IMR-90 (cell line): Measurements from ENCODE around the gene POMT1. TPM values are rescaled to one million over a fixed set of nuclear protein-coding genes. Genes with fewer than 3 reads are reported as not detected.

Source experiments
- ATAC-seq: fragments of 200-7000 bp; cut with Tn5 transposase; 2 replicates; pipeline ENCODE4 v1.9.1; 2020; ENCODE audit warnings: low read depth, mild to moderate bottlenecking, moderate library complexity
- BruUV-seq: library from RNA; stranded (reverse); fragments of 400-500 nt; replicated peaks from 2 replicates; lab custom pipeline; 2021; lab: Mats Ljungman, UMichigan
- CTCF ChIA-PET: fragments of 300-600 bp; formaldehyde crosslinking; extraction: SDS; loops from one replicate; lab custom pipeline; 2021; ENCODE audit warnings: antibody characterized with exemption; lab: Yijun Ruan, JAX
- POLR2A ChIA-PET: fragments of 300-600 bp; sonication (Branson Sonifier 250); formaldehyde crosslinking; loops from one replicate; lab custom pipeline; 2022; ENCODE audit warnings: antibody characterized with exemption; ENCODE audit not compliant: unreplicated experiment; lab: Charles Lee
- DNase-seq: peaks from one replicate; pipeline ENCODE4 v3.0.0; 2013
- H2AFZ ChIP-seq: replicated peaks from 2 replicates; pipeline ENCODE3; 2013; ENCODE audit warnings: low read length, mild to moderate bottlenecking; ENCODE audit not compliant: poor library complexity
- H2AK5ac ChIP-seq: 2 replicates; pipeline ENCODE4 v1.6.1; 2013; ENCODE audit warnings: low read depth, low read length, inconsistent platforms
- H2AK9ac ChIP-seq: replicated peaks from 2 replicates; pipeline ENCODE3; 2013; ENCODE audit warnings: mild to moderate bottlenecking, low read depth, low read length, moderate library complexity; ENCODE audit not compliant: poor library complexity
- H2BK120ac ChIP-seq: 2 replicates; pipeline ENCODE4 v1.6.1; 2013; ENCODE audit warnings: low read depth, low read length, inconsistent platforms
- H2BK15ac ChIP-seq: 3 replicates; pipeline ENCODE4 v1.6.1; 2013; ENCODE audit warnings: low read depth, low read length, inconsistent platforms
- H2BK20ac ChIP-seq: 2 replicates; pipeline ENCODE4 v1.6.1; 2013; ENCODE audit warnings: low read depth, mild to moderate bottlenecking, inconsistent platforms, low read length, moderate library complexity
- H2BK5ac ChIP-seq: 2 replicates; pipeline ENCODE4 v1.6.1; 2013; ENCODE audit warnings: mild to moderate bottlenecking, low read depth, low read length, inconsistent platforms; ENCODE audit not compliant: poor library complexity, severe bottlenecking
- H3K14ac ChIP-seq: replicated peaks from 2 replicates; pipeline ENCODE4 v1.6.1; 2013; ENCODE audit warnings: low read depth, low read length, inconsistent platforms
- H3K18ac ChIP-seq: 2 replicates; pipeline ENCODE4 v1.6.1; 2013; ENCODE audit warnings: low read depth, low read length, control low read depth
- H3K23ac ChIP-seq: 2 replicates; pipeline ENCODE4 v1.6.1; 2013; ENCODE audit warnings: low read depth, low read length, inconsistent platforms
- H3K27ac ChIP-seq: 2 replicates; pipeline ENCODE4 v1.5.1; 2013; ENCODE audit warnings: mild to moderate bottlenecking, control low read depth, low read length; ENCODE audit not compliant: insufficient read depth
- H3K27me3 ChIP-seq: 2 replicates; pipeline ENCODE4 v1.6.1; 2013; ENCODE audit warnings: low read length; ENCODE audit not compliant: control insufficient read depth, insufficient read depth
- H3K36me3 ChIP-seq: 2 replicates; pipeline ENCODE4 v1.6.1; 2013; ENCODE audit warnings: low read length, mixed read lengths; ENCODE audit not compliant: control insufficient read depth, insufficient read depth
- H3K4ac ChIP-seq: 2 replicates; pipeline ENCODE4 v1.6.1; 2013; ENCODE audit warnings: low read depth, low read length, inconsistent platforms
- H3K4me1 ChIP-seq: 2 replicates; pipeline ENCODE4 v1.6.1; 2013; ENCODE audit warnings: low read length, mixed read lengths; ENCODE audit not compliant: control insufficient read depth, insufficient read depth
- H3K4me2 ChIP-seq: 2 replicates; pipeline ENCODE4 v1.6.1; 2013; ENCODE audit warnings: low read depth, mild to moderate bottlenecking, control low read depth, low read length, moderate library complexity
- H3K4me3 ChIP-seq: 2 replicates; pipeline ENCODE4 v1.5.1; 2013; ENCODE audit warnings: low read depth, mild to moderate bottlenecking, control low read depth, low read length, moderate library complexity; ENCODE audit not compliant: insufficient read depth
- H3K56ac ChIP-seq: 2 replicates; pipeline ENCODE4 v1.6.1; 2013; ENCODE audit warnings: low read length, inconsistent platforms; ENCODE audit not compliant: insufficient read depth; ENCODE audit errors: extremely low read depth
- H3K79me1 ChIP-seq, 2 experiments: 2 replicates each; pipeline ENCODE4 v1.6.1; 2013; ENCODE audit warnings: low read length in 2 of 2, inconsistent platforms in 1 of 2, low read depth in 1 of 2
- H3K9ac ChIP-seq: 2 replicates; pipeline ENCODE4 v1.6.1; 2013; ENCODE audit warnings: low read depth, low read length, control low read depth
- H3K9me1 ChIP-seq: 2 replicates; pipeline ENCODE4 v1.6.1; 2013; ENCODE audit warnings: low read length, inconsistent platforms; ENCODE audit not compliant: insufficient read depth
- H3K9me3 ChIP-seq: 2 replicates; pipeline ENCODE4 v1.6.1; 2013; ENCODE audit warnings: low read length; ENCODE audit not compliant: control insufficient read depth, insufficient read depth
- H4K20me1 ChIP-seq: 2 replicates; pipeline ENCODE4 v1.6.1; 2013; ENCODE audit warnings: low read length, inconsistent platforms; ENCODE audit not compliant: insufficient read depth
- H4K5ac ChIP-seq: 2 replicates; pipeline ENCODE4 v1.6.1; 2013; ENCODE audit warnings: mild to moderate bottlenecking, low read depth, low read length, control low read depth
- H4K8ac ChIP-seq, 2 experiments: 2 replicates each; pipeline ENCODE4 v1.6.1; 2013; ENCODE audit warnings: low read depth in 2 of 2, low read length in 2 of 2, control low read depth in 1 of 2, inconsistent platforms in 1 of 2
- H4K91ac ChIP-seq: 2 replicates; pipeline ENCODE4 v1.6.1; 2013; ENCODE audit warnings: low read depth, low read length, inconsistent platforms; ENCODE audit not compliant: insufficient read depth
- BHLHE40 ChIP-seq: fragments of 150-350 bp; IDR thresholded peaks from 2 replicates; pipeline ENCODE4 v1.6.1; 2016; ENCODE audit warnings: mild to moderate bottlenecking, low read depth, low read length
- CEBPB ChIP-seq: IDR thresholded peaks from 2 replicates; pipeline ENCODE4 v1.6.1; 2012; ENCODE audit warnings: low read depth, low read length, improper control_type of control experiment
- ELK1 ChIP-seq: fragments of 150-350 bp; IDR thresholded peaks from 2 replicates; pipeline ENCODE4 v1.6.1; 2016; ENCODE audit warnings: low read depth, mild to moderate bottlenecking, low read length, moderate library complexity, borderline replicate concordance
- FOS ChIP-seq: fragments of 150-350 bp; IDR thresholded peaks from 2 replicates; pipeline ENCODE4 v1.6.1; 2016; ENCODE audit warnings: low read depth, low read length
- MAFK ChIP-seq: IDR thresholded peaks from 2 replicates; pipeline ENCODE4 v1.6.1; 2012; ENCODE audit warnings: low read depth, low read length, improper control_type of control experiment
- NFE2L2 ChIP-seq: fragments of 150-350 bp; IDR thresholded peaks from 2 replicates; pipeline ENCODE4 v1.6.1; 2016; ENCODE audit warnings: low read depth, mild to moderate bottlenecking, low read length
- RCOR1 ChIP-seq: IDR thresholded peaks from 2 replicates; pipeline ENCODE4 v1.6.1; 2012; ENCODE audit warnings: mild to moderate bottlenecking, low read length, improper control_type of control experiment; ENCODE audit not compliant: insufficient replicate concordance
- USF2 ChIP-seq: fragments of 150-350 bp; IDR thresholded peaks from 2 replicates; pipeline ENCODE4 v1.6.1; 2017; ENCODE audit warnings: mild to moderate bottlenecking, antibody characterized with exemption, low read length, low read depth
- WGBS, 2 experiments: methylation state at CpG; one replicate each; pipeline versions ENCODE4 v1.1.5 to v1.1.7; 2013; ENCODE audit warnings: missing lambda C conversion rate in 2 of 2; ENCODE audit not compliant: insufficient read length in 1 of 2; ENCODE audit errors: extremely low coverage in 2 of 2; 5-methylcytosine and 5-hydroxymethylcytosine counted together
- dilution Hi-C: fragments of 300-500 bp; cut with HindIII; formaldehyde crosslinking; loops from one replicate; pipeline ENCODE4 v1.14.3; 2018; ENCODE audit warnings: low sequenced_read_pairs; ENCODE audit not compliant: unreplicated experiment
- in situ Hi-C: fragments of 300-500 bp; cut with MboI; formaldehyde crosslinking; loops from 3 replicates; pipeline ENCODE4 v1.14.3; 2019; ENCODE audit warnings: low sequenced_read_pairs, inconsistent platforms, mixed read lengths
- intact Hi-C: fragments of 100-400 bp; cut with micrococcal nuclease; formaldehyde crosslinking; loops from 2 replicates; pipeline ENCODE4 v1.10.0; 2022
- polyA plus RNA-seq, 3 experiments: library from polyadenylated mRNA; depleted of rRNA; stranded (reverse); fragments of >200 nt; gene quantifications; 2 replicates each; pipeline ENCODE4 v1.2.3, GENCODE V29; 2012; ENCODE audit warnings: low replicate concordance in 1 of 3
- total RNA-seq: library from RNA; depleted of rRNA; stranded (reverse); fragments of >200 nt; gene quantifications from 2 replicates; pipeline ENCODE4 v1.2.3, GENCODE V29; 2012

The POMT1 gene
- total and polyA plus RNA-seq, 2 of the 4 experiments (the other 2 are of a cell fraction): 24.2 to 36.5 TPM

- TF ChIP-seq USF2 (no peak), MAFK (no peak), FOS (no peak), ELK1 (no peak), CEBPB (no peak), BHLHE40 (no peak), NFE2L2 (no peak), RCOR1 (no peak)
- no TSS peak for BruUV-seq
- Histone ChIP-seq H3K18ac (no peak overlapping the region), H2BK5ac (no peak overlapping the region), H2BK120ac (no peak overlapping the region), H3K9ac (no peak overlapping the region), H3K79me1 (peaks cover 7 to 51% of the 10 kb centered on the region in 2 experiments), H4K91ac (no peak overlapping the region), H3K14ac (no peak overlapping the region), H4K8ac (no peak overlapping the region), H2AFZ (no peak overlapping the region), H3K9me1 (no peaks in the 10 kb centered on the region), H3K4me1 (no peaks in the 10 kb centered on the region), H3K4me3 (no peak overlapping the region), H3K27ac (no peak overlapping the region), H4K20me1 (peaks cover 32% of the 10 kb centered on the region), H3K27me3 (no peaks in the 10 kb centered on the region), H3K9me3 (no peaks in the 10 kb centered on the region), H3K4ac (no peak overlapping the region), H2AK9ac (no peak overlapping the region), H2BK15ac (no peak overlapping the region), H3K36me3 (peaks cover 93% of the 10 kb centered on the region), H3K23ac (no peak overlapping the region), H2AK5ac (no peak overlapping the region), H2BK20ac (no peak overlapping the region), H3K56ac (no peak overlapping the region), H4K5ac (no peak overlapping the region), H3K4me2 (no peak overlapping the region)
- DNase-seq (no peak), ATAC-seq (no peak)
- POLR2A ChIA-PET: no interaction called here
- in situ Hi-C loops: no loop called here
- WGBS, 2 experiments: 88% methylated on average over 5 of the region's 22 CpGs; no CpG with 5 or more reads in 1 of the 2 experiments
- CTCF ChIA-PET: no interaction called here
- dilution Hi-C loops: no loop called here
- intact Hi-C loops: no loop called here
Measured at GRCh38 chr9:131494296-131494870, 8.3 kb upstream of the POMT1 start.
